Vagina (tissue), 2 donors: ENCODE measurements around the gene AGER.

Experiments
- POLR2A ChIP-seq, 2 donors: fragments of 450-650 bp; IDR thresholded peaks; one replicate each; pipeline ENCODE4 v1.6.1; 2017; ENCODE audit warnings: antibody characterized with exemption in 2 of 2, mild to moderate bottlenecking in 2 of 2, moderate library complexity in 2 of 2
- TF ChIP-seq, protein P1 (sequence below), 3 experiments: fragments of 450-650 bp in 2 of 3; fragments of 200-600 bp in 1 of 3; sonication (generic) in 1 of 3; IDR thresholded peaks; one replicate each; pipeline ENCODE4 v1.5.1; 2017 to 2019; ENCODE audit warnings: antibody characterized with exemption in 3 of 3, mild to moderate bottlenecking in 2 of 3, moderate library complexity in 2 of 3

DNA sequence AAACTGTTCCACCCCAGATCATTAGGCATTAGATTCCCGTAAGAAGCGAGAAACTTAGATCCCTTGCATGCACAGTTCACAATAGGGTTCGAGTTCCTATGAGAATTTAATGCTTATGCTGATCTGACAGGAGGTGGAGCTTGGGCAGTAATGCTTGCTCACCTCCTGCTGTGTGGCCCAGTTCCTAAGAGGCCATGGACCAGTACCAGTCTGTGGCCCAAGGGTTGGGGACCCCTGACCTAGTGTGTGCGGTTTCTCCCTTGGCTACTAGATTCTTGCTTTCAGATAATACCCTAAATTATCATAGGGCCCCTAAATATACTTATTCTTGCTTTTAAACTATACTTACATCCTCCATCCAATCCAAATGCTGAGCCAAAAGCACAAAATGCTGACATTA lies 10.3 kb upstream of the AGER start:
- TF ChIP-seq, protein P1, sequence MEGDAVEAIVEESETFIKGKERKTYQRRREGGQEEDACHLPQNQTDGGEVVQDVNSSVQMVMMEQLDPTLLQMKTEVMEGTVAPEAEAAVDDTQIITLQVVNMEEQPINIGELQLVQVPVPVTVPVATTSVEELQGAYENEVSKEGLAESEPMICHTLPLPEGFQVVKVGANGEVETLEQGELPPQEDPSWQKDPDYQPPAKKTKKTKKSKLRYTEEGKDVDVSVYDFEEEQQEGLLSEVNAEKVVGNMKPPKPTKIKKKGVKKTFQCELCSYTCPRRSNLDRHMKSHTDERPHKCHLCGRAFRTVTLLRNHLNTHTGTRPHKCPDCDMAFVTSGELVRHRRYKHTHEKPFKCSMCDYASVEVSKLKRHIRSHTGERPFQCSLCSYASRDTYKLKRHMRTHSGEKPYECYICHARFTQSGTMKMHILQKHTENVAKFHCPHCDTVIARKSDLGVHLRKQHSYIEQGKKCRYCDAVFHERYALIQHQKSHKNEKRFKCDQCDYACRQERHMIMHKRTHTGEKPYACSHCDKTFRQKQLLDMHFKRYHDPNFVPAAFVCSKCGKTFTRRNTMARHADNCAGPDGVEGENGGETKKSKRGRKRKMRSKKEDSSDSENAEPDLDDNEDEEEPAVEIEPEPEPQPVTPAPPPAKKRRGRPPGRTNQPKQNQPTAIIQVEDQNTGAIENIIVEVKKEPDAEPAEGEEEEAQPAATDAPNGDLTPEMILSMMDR (IDR thresholded peaks at IDR 0.05), result no peak
- TF ChIP-seq POLR2A (IDR thresholded peaks at IDR 0.05), result no peak
